OCI-LY3 (cell line): ENCODE data around the gene NCKAP1.

Experiments used
- H2AFZ ChIP-seq: fragments of 200-600, 300-600 bp; shearing (Covaris generic); 2 replicates; pipeline ENCODE4 v1.6.0; 2014; ENCODE audit warnings: antibody characterized with exemption, low read depth, low read length
- H3K27ac ChIP-seq: fragments of 200-600, 300-600 bp; sonication (generic); 2 replicates; pipeline ENCODE4 v1.5.1; 2014; ENCODE audit warnings: mild to moderate bottlenecking, low read length, moderate library complexity, mixed read lengths
- H3K27me3 ChIP-seq: fragments of 200-600, 300-600 bp; sonication (generic); 2 replicates; pipeline ENCODE4 v1.6.1; 2014; ENCODE audit warnings: low read depth, low read length, mixed read lengths
- H3K36me3 ChIP-seq: fragments of 200-600, 300-600 bp; sonication (generic); replicated peaks from 2 replicates; pipeline ENCODE3; 2014; ENCODE audit warnings: low read depth, low read length, mixed read lengths
- H3K4me1 ChIP-seq: fragments of 300-600, 200-600 bp; sonication (generic); 2 replicates; pipeline ENCODE4 v1.6.1; 2014; ENCODE audit warnings: low read length, mixed read lengths
- H3K4me2 ChIP-seq: fragments of 200-600, 300-600 bp; sonication (generic); 2 replicates; pipeline ENCODE4 v1.6.1; 2014; ENCODE audit warnings: low read length, mixed read lengths
- H3K4me3 ChIP-seq: fragments of 300-600, 200-600 bp; sonication (generic); 2 replicates; pipeline ENCODE4 v1.5.1; 2014; ENCODE audit warnings: antibody characterized with exemption, mild to moderate bottlenecking, low read length, moderate library complexity
- H3K79me2 ChIP-seq: fragments of 300-600, 200-600 bp; shearing (Covaris generic); 2 replicates; pipeline ENCODE4 v1.6.1; 2014; ENCODE audit warnings: mild to moderate bottlenecking, low read length, mixed read lengths
- H3K9ac ChIP-seq: fragments of 300-600, 200-600 bp; shearing (Covaris generic); 2 replicates; pipeline ENCODE4 v1.6.0; 2014; ENCODE audit warnings: mild to moderate bottlenecking, low read length, moderate library complexity
- H3K9me3 ChIP-seq: fragments of 200-600, 300-600 bp; shearing (Covaris generic); 2 replicates; pipeline ENCODE4 v1.6.1; 2014; ENCODE audit warnings: low read length, mixed read lengths; ENCODE audit not compliant: insufficient read depth
- H4K20me1 ChIP-seq: fragments of 200-600, 300-600 bp; sonication (generic); 2 replicates; pipeline ENCODE4 v1.6.1; 2016; ENCODE audit warnings: low read length, mixed read lengths; ENCODE audit not compliant: insufficient read depth
- CTCF ChIP-seq: fragments of 200-600, 300-600 bp; sonication (generic); IDR thresholded peaks from 2 replicates; pipeline ENCODE4 v1.5.1; 2014; ENCODE audit warnings: antibody characterized with exemption, low read length, low read depth
- EZH2phosphoT487 ChIP-seq: fragments of 200-600 bp; shearing (Covaris generic); IDR thresholded peaks from 2 replicates; pipeline ENCODE4 v1.6.1; 2018; ENCODE audit warnings: antibody characterized with exemption, mixed run types, low read depth

The NCKAP1 gene

GRCh38 chr2:183011743-183012142 lies 26.5 kb downstream of the NCKAP1 start:
- H3K27me3 ChIP-seq = peaks cover 70% of the 10 kb centered on the region
- H3K79me2 ChIP-seq = no peaks in the 10 kb centered on the region
- H3K9me3 ChIP-seq = no peaks in the 10 kb centered on the region
- no peaks in the 10 kb centered on the region for H3K36me3 ChIP-seq
- no peaks in the 10 kb centered on the region for H4K20me1 ChIP-seq
- no peak overlapping the region for H3K4me3 ChIP-seq
- H3K27ac ChIP-seq = no peak overlapping the region
- no peak for TF ChIP-seq EZH2phosphoT487
- no peak for TF ChIP-seq CTCF
- no peak overlapping the region for H3K4me2 ChIP-seq
- no peaks in the 10 kb centered on the region for H3K4me1 ChIP-seq
- no peak overlapping the region for H3K9ac ChIP-seq
- H2AFZ ChIP-seq = no peak overlapping the region

- Histone ChIP-seq H3K4me1 (no peaks in the 10 kb centered on the region), H2AFZ (no peak overlapping the region), H3K36me3 (no peaks in the 10 kb centered on the region), H3K79me2 (no peaks in the 10 kb centered on the region), H3K9me3 (no peaks in the 10 kb centered on the region), H3K9ac (no peak overlapping the region), H4K20me1 (no peaks in the 10 kb centered on the region), H3K4me3 (no peak overlapping the region), H3K4me2 (no peak overlapping the region), H3K27ac (no peak overlapping the region), H3K27me3 (peaks cover 72% of the 10 kb centered on the region)
- TF ChIP-seq EZH2phosphoT487 (no peak), CTCF (no peak)
Measured at GRCh38 chr2:183010112-183010511, 28.1 kb downstream of the NCKAP1 start.

- Histone ChIP-seq H3K27ac (no peak overlapping the region), H3K4me1 (no peaks in the 10 kb centered on the region), H3K9ac (no peak overlapping the region), H3K4me3 (no peak overlapping the region), H3K27me3 (peaks cover 66% of the 10 kb centered on the region), H3K36me3 (no peaks in the 10 kb centered on the region), H3K4me2 (no peak overlapping the region), H3K79me2 (no peaks in the 10 kb centered on the region), H3K9me3 (no peaks in the 10 kb centered on the region), H4K20me1 (no peaks in the 10 kb centered on the region), H2AFZ (no peak overlapping the region)
- TF ChIP-seq CTCF (no peak), EZH2phosphoT487 (no peak)
Measured at GRCh38 chr2:183009249-183009899, 28.9 kb downstream of the NCKAP1 start.

- Histone ChIP-seq H3K4me1 (no peaks in the 10 kb centered on the region), H4K20me1 (no peaks in the 10 kb centered on the region), H3K9ac (no peak overlapping the region), H3K4me2 (no peak overlapping the region), H3K79me2 (no peaks in the 10 kb centered on the region), H3K36me3 (no peaks in the 10 kb centered on the region), H3K27ac (no peak overlapping the region), H2AFZ (no peak overlapping the region), H3K4me3 (no peak overlapping the region), H3K9me3 (no peaks in the 10 kb centered on the region), H3K27me3 (peaks cover 34% of the 10 kb centered on the region)
- TF ChIP-seq EZH2phosphoT487 = no peak
- no peak for TF ChIP-seq CTCF
Measured at GRCh38 chr2:183001948-183002347, 36.3 kb downstream of the NCKAP1 start.
